ENCODE measurements around the gene DZANK1. TPM values are rescaled to one million over a fixed set of nuclear protein-coding genes. Genes with fewer than 3 reads are reported as not detected.
"Not testable (repeated sequence)": the region's sequence is repeated elsewhere in the genome, so short reads cannot be mapped to it uniquely, and the experiment has no call there.

The DZANK1 gene
- total RNA-seq, 1 donor: 1.4 TPM

DNA sequence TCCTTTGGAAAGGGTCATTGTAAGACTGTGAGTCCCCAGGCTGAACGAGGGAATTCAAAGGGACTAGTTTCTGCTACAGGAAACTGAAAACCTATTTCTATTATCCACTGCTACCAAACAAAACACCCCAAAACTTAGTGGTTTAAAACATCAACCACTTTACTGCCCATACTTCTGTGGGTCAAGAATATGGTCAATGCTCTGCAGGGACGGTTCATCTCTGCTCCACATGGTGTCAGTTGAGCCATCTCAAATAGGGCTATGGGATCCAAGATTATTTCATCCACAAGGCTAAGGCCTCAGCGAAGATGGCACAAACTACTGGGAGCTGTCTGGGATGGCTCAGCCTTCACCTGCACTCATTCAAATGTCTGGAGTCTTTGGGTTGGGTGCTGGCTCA, 65.5 kb downstream of the DZANK1 start:
- H3K36me3 ChIP-seq (ENCODE audit: insufficient read depth, low read length): no peaks in the 10 kb centered on the region
- TF ChIP-seq, protein P1, sequence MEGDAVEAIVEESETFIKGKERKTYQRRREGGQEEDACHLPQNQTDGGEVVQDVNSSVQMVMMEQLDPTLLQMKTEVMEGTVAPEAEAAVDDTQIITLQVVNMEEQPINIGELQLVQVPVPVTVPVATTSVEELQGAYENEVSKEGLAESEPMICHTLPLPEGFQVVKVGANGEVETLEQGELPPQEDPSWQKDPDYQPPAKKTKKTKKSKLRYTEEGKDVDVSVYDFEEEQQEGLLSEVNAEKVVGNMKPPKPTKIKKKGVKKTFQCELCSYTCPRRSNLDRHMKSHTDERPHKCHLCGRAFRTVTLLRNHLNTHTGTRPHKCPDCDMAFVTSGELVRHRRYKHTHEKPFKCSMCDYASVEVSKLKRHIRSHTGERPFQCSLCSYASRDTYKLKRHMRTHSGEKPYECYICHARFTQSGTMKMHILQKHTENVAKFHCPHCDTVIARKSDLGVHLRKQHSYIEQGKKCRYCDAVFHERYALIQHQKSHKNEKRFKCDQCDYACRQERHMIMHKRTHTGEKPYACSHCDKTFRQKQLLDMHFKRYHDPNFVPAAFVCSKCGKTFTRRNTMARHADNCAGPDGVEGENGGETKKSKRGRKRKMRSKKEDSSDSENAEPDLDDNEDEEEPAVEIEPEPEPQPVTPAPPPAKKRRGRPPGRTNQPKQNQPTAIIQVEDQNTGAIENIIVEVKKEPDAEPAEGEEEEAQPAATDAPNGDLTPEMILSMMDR (IDR thresholded peaks at IDR 0.05; ENCODE audit: extremely low read depth, low read depth, low read length): no peak
- H4K20me1 ChIP-seq (ENCODE audit: insufficient read depth, low read length): no peaks in the 10 kb centered on the region
- no peaks in the 10 kb centered on the region for H3K27me3 ChIP-seq (ENCODE audit: insufficient read depth, low read length)
- H3K27ac ChIP-seq (ENCODE audit: low read depth, low read length): no peak overlapping the region
- no peak overlapping the region for H3K4me2 ChIP-seq (ENCODE audit: insufficient read depth, low read length)
- no peaks in the 10 kb centered on the region for H3K9me3 ChIP-seq (ENCODE audit: low read depth, low read length)
- H2AFZ ChIP-seq (ENCODE audit: low read length): no peak overlapping the region
- H3K4me1 ChIP-seq (ENCODE audit: insufficient read depth, low read length): no peaks in the 10 kb centered on the region
- no peak overlapping the region for H3K4me3 ChIP-seq (ENCODE audit: insufficient read depth, low read length)
- H3K79me2 ChIP-seq (ENCODE audit: insufficient read depth, low read length): no peaks in the 10 kb centered on the region
- no peak for DNase-seq (ENCODE audit: insufficient read length, low spot score, missing footprints)

DNA sequence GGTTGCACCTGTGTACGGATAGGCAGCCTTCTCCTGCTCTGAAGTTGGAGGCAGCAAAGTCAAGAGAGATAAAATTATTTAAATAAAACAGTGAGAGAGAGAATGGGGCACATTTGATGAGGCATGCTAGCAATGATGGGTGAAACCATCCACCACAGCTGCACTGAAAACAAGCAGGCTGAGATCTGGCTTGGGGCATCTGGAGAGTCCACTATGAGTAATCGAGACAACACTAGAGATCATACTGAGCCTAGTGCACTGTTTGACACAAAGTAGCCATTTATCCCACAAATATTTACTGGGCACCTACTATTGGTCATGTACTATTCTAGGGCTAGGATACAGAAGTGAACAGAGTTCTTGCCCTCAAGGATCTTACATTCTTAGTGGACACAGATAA, 66.4 kb downstream of the DZANK1 start:
- no peaks in the 10 kb centered on the region for H3K36me3 ChIP-seq (ENCODE audit: insufficient read depth, low read length)
- no peak overlapping the region for H3K4me3 ChIP-seq (ENCODE audit: insufficient read depth, low read length)
- no peaks in the 10 kb centered on the region for H3K79me2 ChIP-seq (ENCODE audit: insufficient read depth, low read length)
- no peak overlapping the region for H3K4me2 ChIP-seq (ENCODE audit: insufficient read depth, low read length)
- DNase-seq (ENCODE audit: insufficient read length, low spot score, missing footprints): no peak
- H2AFZ ChIP-seq (ENCODE audit: low read length): no peak overlapping the region
- no peaks in the 10 kb centered on the region for H3K9me3 ChIP-seq (ENCODE audit: low read depth, low read length)
- no peaks in the 10 kb centered on the region for H4K20me1 ChIP-seq (ENCODE audit: insufficient read depth, low read length)
- H3K4me1 ChIP-seq (ENCODE audit: insufficient read depth, low read length): no peaks in the 10 kb centered on the region
- no peaks in the 10 kb centered on the region for H3K27me3 ChIP-seq (ENCODE audit: insufficient read depth, low read length)
- H3K27ac ChIP-seq (ENCODE audit: low read depth, low read length): no peak overlapping the region
- TF ChIP-seq, protein P1 (IDR thresholded peaks at IDR 0.05; ENCODE audit: extremely low read depth, low read depth, low read length): no peak

GRCh38 chr20:18398713-18399112, 68.1 kb downstream of the DZANK1 start:
- H3K9me3 ChIP-seq (ENCODE audit: low read depth, low read length); H4K20me1 ChIP-seq (ENCODE audit: insufficient read depth, low read length); H3K4me3 ChIP-seq (ENCODE audit: insufficient read depth, low read length); DNase-seq (ENCODE audit: insufficient read length, low spot score, missing footprints); H3K4me2 ChIP-seq (ENCODE audit: insufficient read depth, low read length); H3K36me3 ChIP-seq (ENCODE audit: insufficient read depth, low read length); H3K4me1 ChIP-seq (ENCODE audit: insufficient read depth, low read length); H2AFZ ChIP-seq (ENCODE audit: low read length); H3K79me2 ChIP-seq (ENCODE audit: insufficient read depth, low read length); H3K27ac ChIP-seq (ENCODE audit: low read depth, low read length); H3K27me3 ChIP-seq (ENCODE audit: insufficient read depth, low read length): not testable (repeated sequence)

DNA sequence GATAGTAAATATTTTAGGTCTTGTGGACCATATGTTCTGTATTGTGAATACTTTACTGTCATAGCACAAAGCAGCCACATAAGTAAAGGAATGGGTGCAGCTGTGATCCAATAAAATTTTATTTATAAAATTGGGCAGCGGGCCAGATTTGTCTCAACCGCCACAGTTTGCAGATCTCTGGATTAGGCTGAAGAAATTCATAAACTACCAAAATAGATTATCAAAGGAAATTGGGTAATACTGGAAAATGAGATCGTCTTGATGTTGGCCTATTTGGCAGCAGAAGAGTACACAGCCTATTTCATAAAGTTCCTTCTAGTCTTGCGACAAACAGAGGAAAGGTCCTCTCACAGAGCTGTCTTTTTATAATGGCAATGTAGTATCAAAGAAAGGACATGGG, 69.8 kb downstream of the DZANK1 start:
- Histone ChIP-seq H3K27ac (ENCODE audit: low read depth, low read length) (no peak overlapping the region), H3K4me3 (ENCODE audit: insufficient read depth, low read length) (no peak overlapping the region), H3K27me3 (ENCODE audit: insufficient read depth, low read length) (no peaks in the 10 kb centered on the region), H3K4me2 (ENCODE audit: insufficient read depth, low read length) (no peak overlapping the region), H2AFZ (ENCODE audit: low read length) (no peak overlapping the region), H4K20me1 (ENCODE audit: insufficient read depth, low read length) (no peaks in the 10 kb centered on the region), H3K4me1 (ENCODE audit: insufficient read depth, low read length) (no peaks in the 10 kb centered on the region), H3K79me2 (ENCODE audit: insufficient read depth, low read length) (no peaks in the 10 kb centered on the region), H3K36me3 (ENCODE audit: insufficient read depth, low read length) (no peaks in the 10 kb centered on the region), H3K9me3 (ENCODE audit: low read depth, low read length) (no peaks in the 10 kb centered on the region)
- DNase-seq (ENCODE audit: insufficient read length, low spot score, missing footprints): no peak
- TF ChIP-seq, protein P1 (IDR thresholded peaks at IDR 0.05; ENCODE audit: extremely low read depth, low read depth, low read length): no peak

Measured in osteoblast (primary cell).